ENCODE results near the gene SLC6A6.

- TF ChIP-seq CTCF (IDR thresholded peaks at IDR 0.05), result no peak
- TF ChIP-seq SMAD3 (CRISPR knock-in tag; IDR thresholded peaks at IDR 0.05; ENCODE audit: borderline replicate concordance), result no peak
- TF ChIP-seq, protein P1, sequence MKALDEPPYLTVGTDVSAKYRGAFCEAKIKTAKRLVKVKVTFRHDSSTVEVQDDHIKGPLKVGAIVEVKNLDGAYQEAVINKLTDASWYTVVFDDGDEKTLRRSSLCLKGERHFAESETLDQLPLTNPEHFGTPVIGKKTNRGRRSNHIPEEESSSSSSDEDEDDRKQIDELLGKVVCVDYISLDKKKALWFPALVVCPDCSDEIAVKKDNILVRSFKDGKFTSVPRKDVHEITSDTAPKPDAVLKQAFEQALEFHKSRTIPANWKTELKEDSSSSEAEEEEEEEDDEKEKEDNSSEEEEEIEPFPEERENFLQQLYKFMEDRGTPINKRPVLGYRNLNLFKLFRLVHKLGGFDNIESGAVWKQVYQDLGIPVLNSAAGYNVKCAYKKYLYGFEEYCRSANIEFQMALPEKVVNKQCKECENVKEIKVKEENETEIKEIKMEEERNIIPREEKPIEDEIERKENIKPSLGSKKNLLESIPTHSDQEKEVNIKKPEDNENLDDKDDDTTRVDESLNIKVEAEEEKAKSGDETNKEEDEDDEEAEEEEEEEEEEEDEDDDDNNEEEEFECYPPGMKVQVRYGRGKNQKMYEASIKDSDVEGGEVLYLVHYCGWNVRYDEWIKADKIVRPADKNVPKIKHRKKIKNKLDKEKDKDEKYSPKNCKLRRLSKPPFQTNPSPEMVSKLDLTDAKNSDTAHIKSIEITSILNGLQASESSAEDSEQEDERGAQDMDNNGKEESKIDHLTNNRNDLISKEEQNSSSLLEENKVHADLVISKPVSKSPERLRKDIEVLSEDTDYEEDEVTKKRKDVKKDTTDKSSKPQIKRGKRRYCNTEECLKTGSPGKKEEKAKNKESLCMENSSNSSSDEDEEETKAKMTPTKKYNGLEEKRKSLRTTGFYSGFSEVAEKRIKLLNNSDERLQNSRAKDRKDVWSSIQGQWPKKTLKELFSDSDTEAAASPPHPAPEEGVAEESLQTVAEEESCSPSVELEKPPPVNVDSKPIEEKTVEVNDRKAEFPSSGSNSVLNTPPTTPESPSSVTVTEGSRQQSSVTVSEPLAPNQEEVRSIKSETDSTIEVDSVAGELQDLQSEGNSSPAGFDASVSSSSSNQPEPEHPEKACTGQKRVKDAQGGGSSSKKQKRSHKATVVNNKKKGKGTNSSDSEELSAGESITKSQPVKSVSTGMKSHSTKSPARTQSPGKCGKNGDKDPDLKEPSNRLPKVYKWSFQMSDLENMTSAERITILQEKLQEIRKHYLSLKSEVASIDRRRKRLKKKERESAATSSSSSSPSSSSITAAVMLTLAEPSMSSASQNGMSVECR (CRISPR knock-in tag; IDR thresholded peaks at IDR 0.05; ENCODE audit: borderline replicate concordance), result no peak
- no peak for TF ChIP-seq ZNF263 (CRISPR knock-in tag; IDR thresholded peaks at IDR 0.05; ENCODE audit: low read depth)
- TF ChIP-seq, protein P2, sequence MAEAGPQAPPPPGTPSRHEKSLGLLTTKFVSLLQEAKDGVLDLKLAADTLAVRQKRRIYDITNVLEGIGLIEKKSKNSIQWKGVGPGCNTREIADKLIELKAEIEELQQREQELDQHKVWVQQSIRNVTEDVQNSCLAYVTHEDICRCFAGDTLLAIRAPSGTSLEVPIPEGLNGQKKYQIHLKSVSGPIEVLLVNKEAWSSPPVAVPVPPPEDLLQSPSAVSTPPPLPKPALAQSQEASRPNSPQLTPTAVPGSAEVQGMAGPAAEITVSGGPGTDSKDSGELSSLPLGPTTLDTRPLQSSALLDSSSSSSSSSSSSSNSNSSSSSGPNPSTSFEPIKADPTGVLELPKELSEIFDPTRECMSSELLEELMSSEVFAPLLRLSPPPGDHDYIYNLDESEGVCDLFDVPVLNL (CRISPR knock-in tag; IDR thresholded peaks at IDR 0.05; ENCODE audit: borderline replicate concordance, low read depth), result no peak
- TF ChIP-seq, protein P3, sequence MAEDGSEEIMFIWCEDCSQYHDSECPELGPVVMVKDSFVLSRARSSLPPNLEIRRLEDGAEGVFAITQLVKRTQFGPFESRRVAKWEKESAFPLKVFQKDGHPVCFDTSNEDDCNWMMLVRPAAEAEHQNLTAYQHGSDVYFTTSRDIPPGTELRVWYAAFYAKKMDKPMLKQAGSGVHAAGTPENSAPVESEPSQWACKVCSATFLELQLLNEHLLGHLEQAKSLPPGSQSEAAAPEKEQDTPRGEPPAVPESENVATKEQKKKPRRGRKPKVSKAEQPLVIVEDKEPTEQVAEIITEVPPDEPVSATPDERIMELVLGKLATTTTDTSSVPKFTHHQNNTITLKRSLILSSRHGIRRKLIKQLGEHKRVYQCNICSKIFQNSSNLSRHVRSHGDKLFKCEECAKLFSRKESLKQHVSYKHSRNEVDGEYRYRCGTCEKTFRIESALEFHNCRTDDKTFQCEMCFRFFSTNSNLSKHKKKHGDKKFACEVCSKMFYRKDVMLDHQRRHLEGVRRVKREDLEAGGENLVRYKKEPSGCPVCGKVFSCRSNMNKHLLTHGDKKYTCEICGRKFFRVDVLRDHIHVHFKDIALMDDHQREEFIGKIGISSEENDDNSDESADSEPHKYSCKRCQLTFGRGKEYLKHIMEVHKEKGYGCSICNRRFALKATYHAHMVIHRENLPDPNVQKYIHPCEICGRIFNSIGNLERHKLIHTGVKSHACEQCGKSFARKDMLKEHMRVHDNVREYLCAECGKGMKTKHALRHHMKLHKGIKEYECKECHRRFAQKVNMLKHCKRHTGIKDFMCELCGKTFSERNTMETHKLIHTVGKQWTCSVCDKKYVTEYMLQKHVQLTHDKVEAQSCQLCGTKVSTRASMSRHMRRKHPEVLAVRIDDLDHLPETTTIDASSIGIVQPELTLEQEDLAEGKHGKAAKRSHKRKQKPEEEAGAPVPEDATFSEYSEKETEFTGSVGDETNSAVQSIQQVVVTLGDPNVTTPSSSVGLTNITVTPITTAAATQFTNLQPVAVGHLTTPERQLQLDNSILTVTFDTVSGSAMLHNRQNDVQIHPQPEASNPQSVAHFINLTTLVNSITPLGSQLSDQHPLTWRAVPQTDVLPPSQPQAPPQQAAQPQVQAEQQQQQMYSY (CRISPR knock-in tag; IDR thresholded peaks at IDR 0.05), result no peak
- no peak for TF ChIP-seq FOXP1 (CRISPR knock-in tag; IDR thresholded peaks at IDR 0.05; ENCODE audit: borderline replicate concordance)
- TF ChIP-seq NFYB (CRISPR knock-in tag; conservative IDR thresholded peaks at IDR 0.05; ENCODE audit: low read depth), result no peak
Observed at GRCh38 chr3:14446988-14447570, 44.7 kb downstream of the SLC6A6 start.
